IMR-90 (cell line): ENCODE results near the gene GNAT1.

Experiments used
- BHLHE40 ChIP-seq: fragments of 150-350 bp; IDR thresholded peaks from 2 replicates; pipeline ENCODE4 v1.6.1; 2016; ENCODE audit warnings: mild to moderate bottlenecking, low read depth, low read length
- CEBPB ChIP-seq: IDR thresholded peaks from 2 replicates; pipeline ENCODE4 v1.6.1; 2012; ENCODE audit warnings: low read depth, low read length, improper control_type of control experiment
- CHD1 ChIP-seq: IDR thresholded peaks from 2 replicates; pipeline ENCODE4 v1.6.1; 2012; ENCODE audit warnings: low read depth, low read length, improper control_type of control experiment
- MAFK ChIP-seq: IDR thresholded peaks from 2 replicates; pipeline ENCODE4 v1.6.1; 2012; ENCODE audit warnings: low read depth, low read length, improper control_type of control experiment
- POLR2A ChIP-seq: IDR thresholded peaks from 2 replicates; pipeline ENCODE4 v1.6.1; 2012; ENCODE audit warnings: mild to moderate bottlenecking, low read depth, low read length
- RAD21 ChIP-seq: IDR thresholded peaks from 2 replicates; pipeline ENCODE4 v1.6.1; 2012; ENCODE audit warnings: low read length, improper control_type of control experiment
- TF ChIP-seq, protein P1 (sequence below): conservative IDR thresholded peaks from 2 replicates; pipeline ENCODE4 v1.5.1; 2012; ENCODE audit warnings: mild to moderate bottlenecking, low read depth, low read length, improper control_type of control experiment

DNA sequence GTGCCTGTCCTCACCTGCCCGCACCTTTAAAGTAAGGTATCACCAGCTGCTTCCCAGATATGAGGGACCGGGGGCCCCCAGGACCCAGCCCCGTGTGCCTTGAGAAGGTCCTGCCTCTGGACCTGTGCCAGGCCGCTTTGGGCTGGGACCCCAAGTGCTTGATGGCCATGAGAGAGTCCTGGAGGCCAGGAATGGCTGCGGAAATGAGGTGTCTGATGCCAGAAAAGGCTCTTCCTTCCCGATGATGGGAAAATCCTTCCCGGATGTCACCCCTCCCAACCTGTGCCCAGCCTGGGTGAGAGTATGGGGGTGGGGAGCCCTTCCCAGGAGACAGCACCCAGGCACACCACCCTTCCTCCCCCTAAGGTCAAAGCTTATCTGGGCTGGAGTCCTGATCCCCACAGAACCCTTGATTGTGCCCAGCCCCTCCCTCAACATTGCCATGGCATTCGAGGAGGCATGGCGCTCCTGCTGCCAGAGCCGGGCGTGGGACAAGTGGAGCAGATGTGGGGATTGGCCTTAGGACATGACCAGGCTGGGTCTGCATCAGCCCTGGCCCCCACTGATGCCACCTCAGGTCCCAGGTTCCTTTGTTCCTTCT lies 22.1 kb upstream of the GNAT1 start:
- TF ChIP-seq MAFK (no peak), RAD21 (no peak), POLR2A (no peak), CHD1 (no peak), BHLHE40 (no peak), CEBPB (no peak)
- TF ChIP-seq, protein P1, sequence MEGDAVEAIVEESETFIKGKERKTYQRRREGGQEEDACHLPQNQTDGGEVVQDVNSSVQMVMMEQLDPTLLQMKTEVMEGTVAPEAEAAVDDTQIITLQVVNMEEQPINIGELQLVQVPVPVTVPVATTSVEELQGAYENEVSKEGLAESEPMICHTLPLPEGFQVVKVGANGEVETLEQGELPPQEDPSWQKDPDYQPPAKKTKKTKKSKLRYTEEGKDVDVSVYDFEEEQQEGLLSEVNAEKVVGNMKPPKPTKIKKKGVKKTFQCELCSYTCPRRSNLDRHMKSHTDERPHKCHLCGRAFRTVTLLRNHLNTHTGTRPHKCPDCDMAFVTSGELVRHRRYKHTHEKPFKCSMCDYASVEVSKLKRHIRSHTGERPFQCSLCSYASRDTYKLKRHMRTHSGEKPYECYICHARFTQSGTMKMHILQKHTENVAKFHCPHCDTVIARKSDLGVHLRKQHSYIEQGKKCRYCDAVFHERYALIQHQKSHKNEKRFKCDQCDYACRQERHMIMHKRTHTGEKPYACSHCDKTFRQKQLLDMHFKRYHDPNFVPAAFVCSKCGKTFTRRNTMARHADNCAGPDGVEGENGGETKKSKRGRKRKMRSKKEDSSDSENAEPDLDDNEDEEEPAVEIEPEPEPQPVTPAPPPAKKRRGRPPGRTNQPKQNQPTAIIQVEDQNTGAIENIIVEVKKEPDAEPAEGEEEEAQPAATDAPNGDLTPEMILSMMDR: no peak
